ENCODE measurements around the gene PDE11A.

PDE11A gene

DNA sequence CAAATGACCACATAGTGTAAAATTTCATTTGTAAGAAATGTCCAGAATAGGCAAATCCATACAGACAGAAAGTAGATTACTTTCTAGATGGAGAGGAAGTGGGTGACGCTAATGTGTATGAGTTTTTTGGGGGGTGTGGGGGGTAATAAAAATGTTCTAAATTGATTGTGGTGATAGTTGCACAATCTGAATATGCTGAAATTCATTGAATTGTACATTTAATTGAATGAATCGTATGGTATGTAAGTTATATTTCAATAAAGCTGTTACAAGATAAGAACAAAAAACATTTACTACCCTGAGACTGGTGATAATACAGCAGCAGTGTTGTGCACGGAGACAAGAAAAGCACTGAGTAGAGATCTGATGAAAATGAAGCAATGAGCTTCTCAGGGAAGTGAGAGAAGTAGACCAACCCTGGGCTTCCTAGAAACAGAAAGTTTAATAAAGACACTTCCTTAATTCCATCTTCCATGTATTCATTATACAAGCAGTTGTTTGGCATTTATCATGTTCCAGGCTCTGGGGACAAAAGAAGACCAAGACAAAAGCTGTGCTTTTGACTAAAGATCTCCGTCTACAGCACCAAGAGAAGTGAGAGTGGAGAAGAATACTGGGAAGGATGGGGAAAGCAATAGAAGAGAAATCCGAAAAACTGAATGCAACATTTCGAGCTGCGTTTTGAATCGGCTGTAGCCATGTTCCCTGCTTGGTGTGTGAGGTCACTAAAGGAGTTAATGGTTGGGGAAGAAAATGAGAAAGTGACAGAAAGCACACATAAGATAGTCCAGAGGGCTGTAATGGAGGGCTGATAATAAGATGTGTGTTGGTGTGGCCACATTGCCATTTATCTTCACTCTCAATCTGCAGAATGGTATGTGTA, 1.8 kb upstream of the PDE11A start:
- Histone ChIP-seq H3K79me2 (ENCODE audit: control insufficient read depth, insufficient read depth, low read length, unreplicated experiment) (no peaks in the 10 kb centered on the region), H3K4me1 (ENCODE audit: control insufficient read depth, insufficient read depth, low read length, unreplicated experiment) (peaks cover 7% of the 10 kb centered on the region), H3K36me3 (ENCODE audit: insufficient read depth, low read length) (no peaks in the 10 kb centered on the region), H2AFZ (ENCODE audit: low read length, unreplicated experiment) (no peak overlapping the region), H3K4me3 (ENCODE audit: low read depth, low read length) (no peak overlapping the region), H3K27ac (ENCODE audit: low read depth, low read length) (no peak overlapping the region), H3K27me3 (ENCODE audit: insufficient read depth, low read length) (peaks cover 24% of the 10 kb centered on the region; the same call in 1 of the 2 replicates)

GRCh38 chr2:178072000-178072382, 586 bp downstream of the PDE11A start:
- Histone ChIP-seq H2AFZ (ENCODE audit: low read length, unreplicated experiment) (peak overlapping the region; percentile 76), H3K4me3 (ENCODE audit: low read depth, low read length) (peak overlapping the region; percentile 75; the same call in 1 of the 2 replicates), H3K27ac (ENCODE audit: low read depth, low read length) (no peak overlapping the region)

GRCh38 chr2:178070824-178071223, 1.8 kb downstream of the PDE11A start:
- Histone ChIP-seq H3K36me3 (ENCODE audit: insufficient read depth, low read length) (no peaks in the 10 kb centered on the region), H3K27me3 (ENCODE audit: insufficient read depth, low read length) (peaks cover 37% of the 10 kb centered on the region), H3K4me1 (ENCODE audit: control insufficient read depth, insufficient read depth, low read length, unreplicated experiment) (peaks cover 7% of the 10 kb centered on the region), H3K79me2 (ENCODE audit: control insufficient read depth, insufficient read depth, low read length, unreplicated experiment) (no peaks in the 10 kb centered on the region), H3K4me3 (ENCODE audit: low read depth, low read length) (no peak overlapping the region), H3K27ac (ENCODE audit: low read depth, low read length) (no peak overlapping the region), H2AFZ (ENCODE audit: low read length, unreplicated experiment) (no peak overlapping the region)

More at GRCh38 chr2:178072000-178072382, 586 bp downstream of the PDE11A start:
- Histone ChIP-seq H3K79me2 (ENCODE audit: control insufficient read depth, insufficient read depth, low read length, unreplicated experiment) (no peaks in the 10 kb centered on the region), H3K36me3 (ENCODE audit: insufficient read depth, low read length) (no peaks in the 10 kb centered on the region), H3K4me1 (ENCODE audit: control insufficient read depth, insufficient read depth, low read length, unreplicated experiment) (peaks cover 7% of the 10 kb centered on the region), H3K27me3 (ENCODE audit: insufficient read depth, low read length) (peaks cover 37% of the 10 kb centered on the region)

- Histone ChIP-seq H2AFZ (ENCODE audit: low read length, unreplicated experiment) (no peak overlapping the region), H3K36me3 (ENCODE audit: insufficient read depth, low read length) (no peaks in the 10 kb centered on the region), H3K27ac (ENCODE audit: low read depth, low read length) (no peak overlapping the region), H3K27me3 (ENCODE audit: insufficient read depth, low read length) (peaks cover 42% of the 10 kb centered on the region), H3K4me1 (ENCODE audit: control insufficient read depth, insufficient read depth, low read length, unreplicated experiment) (peaks cover 2% of the 10 kb centered on the region), H3K4me3 (ENCODE audit: low read depth, low read length) (no peak overlapping the region), H3K79me2 (ENCODE audit: control insufficient read depth, insufficient read depth, low read length, unreplicated experiment) (no peaks in the 10 kb centered on the region)
Observed at GRCh38 chr2:178069551-178069950, 3.0 kb downstream of the PDE11A start.

DNA sequence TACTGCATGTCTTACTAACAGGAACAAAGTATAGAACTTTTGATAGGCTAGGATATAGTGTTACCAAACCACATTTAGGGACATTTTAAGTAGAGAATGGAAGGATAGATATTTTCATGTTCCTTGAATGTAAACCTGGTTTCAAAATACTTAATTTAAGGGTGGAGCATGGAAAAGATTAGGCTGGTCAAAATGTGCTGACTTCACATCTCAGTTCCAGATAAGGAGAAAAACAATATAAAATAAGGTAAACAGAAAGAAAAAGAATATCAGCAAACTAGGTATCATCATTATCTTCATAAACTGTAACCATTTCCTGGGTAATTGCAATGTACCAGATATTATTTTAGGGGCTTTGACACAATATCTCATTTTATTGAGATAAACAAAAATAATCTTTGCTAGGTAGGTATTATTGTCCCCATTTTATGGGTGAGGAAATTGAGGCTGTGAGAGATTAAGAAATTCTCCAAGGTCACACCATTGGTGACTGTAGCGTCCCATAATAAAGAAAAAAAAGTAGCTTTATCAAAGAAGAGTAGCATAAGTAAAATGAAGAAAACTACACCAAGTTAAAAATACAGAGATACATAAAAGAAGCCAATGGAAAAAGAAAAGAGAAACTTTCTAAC, 3.6 kb downstream of the PDE11A start:
- H3K27ac ChIP-seq (ENCODE audit: low read depth, low read length) = no peak overlapping the region
- H2AFZ ChIP-seq (ENCODE audit: low read length, unreplicated experiment) = no peak overlapping the region
- peaks cover 49% of the 10 kb centered on the region for H3K27me3 ChIP-seq (ENCODE audit: insufficient read depth, low read length)
- no peak overlapping the region for H3K4me3 ChIP-seq (ENCODE audit: low read depth, low read length)
- no peaks in the 10 kb centered on the region for H3K79me2 ChIP-seq (ENCODE audit: control insufficient read depth, insufficient read depth, low read length, unreplicated experiment)
- H3K4me1 ChIP-seq (ENCODE audit: control insufficient read depth, insufficient read depth, low read length, unreplicated experiment) = no peaks in the 10 kb centered on the region
- H3K36me3 ChIP-seq (ENCODE audit: insufficient read depth, low read length) = no peaks in the 10 kb centered on the region

DNA sequence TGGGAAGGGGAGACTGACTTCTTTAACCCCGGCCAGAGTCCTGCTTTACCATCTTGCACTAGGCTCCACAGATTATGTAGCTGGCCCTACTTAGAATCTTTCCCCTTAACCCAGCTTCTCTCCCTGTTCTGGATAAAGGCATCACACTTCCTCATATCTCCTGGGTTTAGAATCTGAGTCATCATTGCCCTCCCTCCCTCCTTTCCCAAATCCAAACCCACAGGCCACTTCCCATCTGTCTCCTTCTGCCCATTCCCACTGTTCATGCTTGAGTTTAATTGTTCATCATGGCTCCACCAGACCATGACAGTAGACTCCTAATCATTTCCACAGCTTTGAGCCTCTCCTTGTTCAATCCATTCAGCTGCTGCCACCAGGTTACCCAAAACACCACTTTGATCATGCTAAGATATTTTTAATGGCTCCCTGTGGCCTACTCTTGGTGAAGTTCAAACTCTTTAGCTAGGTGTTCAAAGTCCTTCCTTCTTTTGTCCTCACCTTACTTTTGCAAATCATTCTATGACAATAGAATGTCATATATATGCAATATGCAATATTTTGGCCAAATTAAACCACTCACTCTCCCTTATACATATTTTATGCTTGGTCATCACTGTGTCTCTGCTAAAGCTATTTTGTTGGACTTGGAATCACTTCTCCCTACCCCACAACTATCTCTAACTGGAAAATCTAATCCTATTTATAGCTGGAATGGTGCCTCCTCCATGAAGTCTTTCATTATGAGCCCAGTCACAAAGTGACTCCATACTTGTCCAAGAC, 5.5 kb downstream of the PDE11A start:
- Histone ChIP-seq H3K27me3 (ENCODE audit: insufficient read depth, low read length) (peaks cover 63% of the 10 kb centered on the region), H3K4me1 (ENCODE audit: control insufficient read depth, insufficient read depth, low read length, unreplicated experiment) (no peaks in the 10 kb centered on the region), H3K27ac (ENCODE audit: low read depth, low read length) (no peak overlapping the region), H3K79me2 (ENCODE audit: control insufficient read depth, insufficient read depth, low read length, unreplicated experiment) (no peaks in the 10 kb centered on the region), H2AFZ (ENCODE audit: low read length, unreplicated experiment) (no peak overlapping the region), H3K36me3 (ENCODE audit: insufficient read depth, low read length) (no peaks in the 10 kb centered on the region), H3K4me3 (ENCODE audit: low read depth, low read length) (no peak overlapping the region)

DNA sequence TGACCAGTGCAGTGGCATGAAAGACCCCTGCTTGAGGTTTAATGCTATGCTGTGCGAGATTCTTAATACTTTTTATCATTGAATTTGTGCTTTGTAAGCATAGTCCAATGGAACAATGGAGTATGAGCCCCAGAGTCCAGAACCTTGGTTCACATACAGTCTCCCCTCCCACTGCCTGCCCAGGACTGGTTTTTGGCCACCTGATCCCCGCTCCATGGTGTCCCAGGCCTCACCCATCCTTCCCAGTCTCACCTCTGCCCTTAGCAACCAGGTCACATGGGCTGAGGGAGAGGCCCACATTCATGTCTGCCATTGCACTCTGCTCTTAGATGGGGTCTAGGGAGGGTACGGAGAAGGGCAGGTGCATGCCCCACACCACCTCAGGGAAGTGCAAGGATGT, 6.3 kb downstream of the PDE11A start:
- no peak overlapping the region for H2AFZ ChIP-seq (ENCODE audit: low read length, unreplicated experiment)
- peaks cover 59% of the 10 kb centered on the region for H3K27me3 ChIP-seq (ENCODE audit: insufficient read depth, low read length)
- H3K36me3 ChIP-seq (ENCODE audit: insufficient read depth, low read length) = no peaks in the 10 kb centered on the region
- H3K4me1 ChIP-seq (ENCODE audit: control insufficient read depth, insufficient read depth, low read length, unreplicated experiment) = no peaks in the 10 kb centered on the region
- no peak overlapping the region for H3K27ac ChIP-seq (ENCODE audit: low read depth, low read length)
- no peaks in the 10 kb centered on the region for H3K79me2 ChIP-seq (ENCODE audit: control insufficient read depth, insufficient read depth, low read length, unreplicated experiment)
- H3K4me3 ChIP-seq (ENCODE audit: low read depth, low read length) = no peak overlapping the region

- H3K4me1 ChIP-seq (ENCODE audit: control insufficient read depth, insufficient read depth, low read length, unreplicated experiment) = no peaks in the 10 kb centered on the region
- peaks cover 26% of the 10 kb centered on the region; the same call in 1 of the 2 replicates for H3K27me3 ChIP-seq (ENCODE audit: insufficient read depth, low read length)
- H3K4me3 ChIP-seq (ENCODE audit: low read depth, low read length) = no peak overlapping the region
- H2AFZ ChIP-seq (ENCODE audit: low read length, unreplicated experiment) = no peak overlapping the region
- no peaks in the 10 kb centered on the region for H3K79me2 ChIP-seq (ENCODE audit: control insufficient read depth, insufficient read depth, low read length, unreplicated experiment)
- H3K27ac ChIP-seq (ENCODE audit: low read depth, low read length) = no peak overlapping the region
- no peaks in the 10 kb centered on the region for H3K36me3 ChIP-seq (ENCODE audit: insufficient read depth, low read length)
Observed at GRCh38 chr2:178059681-178060080, 12.9 kb downstream of the PDE11A start.

DNA sequence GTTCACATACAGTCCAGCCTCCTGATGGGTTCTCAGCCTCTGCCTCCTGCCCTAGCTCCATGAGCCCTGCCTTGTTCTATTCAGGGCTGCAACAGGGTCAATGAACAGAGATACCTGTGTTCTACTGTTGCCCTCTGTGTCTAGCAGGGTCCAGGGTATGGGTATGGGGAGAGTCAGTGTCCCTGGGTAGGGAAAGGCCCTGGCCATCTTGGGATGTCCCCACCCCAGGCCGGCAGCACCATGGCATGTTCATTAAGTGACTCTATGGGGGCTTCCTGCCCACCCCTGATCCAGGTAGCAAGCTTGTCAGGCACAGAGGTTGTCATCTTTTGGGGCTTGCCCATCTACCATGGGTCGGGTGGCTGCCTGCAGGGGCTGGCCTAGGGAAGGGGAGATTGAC, 13.5 kb downstream of the PDE11A start:
- no peaks in the 10 kb centered on the region for H3K36me3 ChIP-seq (ENCODE audit: insufficient read depth, low read length)
- H2AFZ ChIP-seq (ENCODE audit: low read length, unreplicated experiment) = no peak overlapping the region

DNA sequence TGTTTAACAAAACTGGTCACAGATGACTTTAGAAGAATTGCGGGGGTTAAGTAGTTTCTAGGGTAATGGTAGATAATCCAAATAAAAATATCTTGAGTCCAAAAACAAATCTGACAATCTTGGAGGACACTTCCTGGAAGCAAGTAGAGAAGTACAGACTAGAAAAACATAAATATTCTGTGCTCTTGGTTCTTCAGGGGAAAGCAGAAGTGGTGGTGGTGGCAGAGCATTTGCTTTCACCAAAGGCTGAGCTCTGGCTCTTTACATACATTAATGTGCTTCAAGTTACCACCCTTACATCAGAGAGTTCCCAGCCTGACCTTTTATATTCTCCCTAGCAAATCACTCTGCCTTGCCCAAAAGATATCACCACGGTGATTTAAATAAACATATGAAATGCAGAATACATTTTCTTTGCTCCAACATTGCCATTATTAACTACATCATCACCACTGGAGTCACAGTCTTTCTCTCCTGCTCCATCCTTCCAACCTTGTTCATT, 15.3 kb downstream of the PDE11A start:
- H3K79me2 ChIP-seq (ENCODE audit: control insufficient read depth, insufficient read depth, low read length, unreplicated experiment) = no peaks in the 10 kb centered on the region
- no peak overlapping the region for H3K27ac ChIP-seq (ENCODE audit: low read depth, low read length)
- no peak overlapping the region for H2AFZ ChIP-seq (ENCODE audit: low read length, unreplicated experiment)
- H3K4me3 ChIP-seq (ENCODE audit: low read depth, low read length) = no peak overlapping the region
- 0 out of 2 replicates have a peak, but pooled peaks cover 4% of the 10 kb centered on the region for H3K27me3 ChIP-seq (ENCODE audit: insufficient read depth, low read length)
- no peaks in the 10 kb centered on the region for H3K36me3 ChIP-seq (ENCODE audit: insufficient read depth, low read length)
- H3K4me1 ChIP-seq (ENCODE audit: control insufficient read depth, insufficient read depth, low read length, unreplicated experiment) = no peaks in the 10 kb centered on the region

More for the DNA sequence above, 13.5 kb downstream of the PDE11A start:
- Histone ChIP-seq H3K27me3 (ENCODE audit: insufficient read depth, low read length) (peaks cover 22% of the 10 kb centered on the region; the same call in 1 of the 2 replicates), H3K79me2 (ENCODE audit: control insufficient read depth, insufficient read depth, low read length, unreplicated experiment) (no peaks in the 10 kb centered on the region), H3K4me1 (ENCODE audit: control insufficient read depth, insufficient read depth, low read length, unreplicated experiment) (no peaks in the 10 kb centered on the region), H3K27ac (ENCODE audit: low read depth, low read length) (no peak overlapping the region), H3K4me3 (ENCODE audit: low read depth, low read length) (no peak overlapping the region)

Data from ACC112 (cell line).